Activated T-cell treated with anti-CD3 and anti-CD28 coated beads for 4 hours (primary cell): ENCODE measurements around the gene RNASEH1.
A peak's percentile ranks its signal among the peaks of the same experiment; 100 is the strongest.

Experiments used
- DNase-seq: peaks from one replicate; pipeline ENCODE4 v3.0.0-alpha.2; 2020

RNASEH1 gene

GRCh38 chr2:3558205-3559014 is at the start of gene RNASEH1:
Gene RNASEH1 (minus strand): TSS chr2:3558333. CDS start chr2:3558260, 73 bp downstream.
- peak; percentile 99 for DNase-seq

- no peak for DNase-seq
Measured at GRCh38 chr2:3606370-3607201, 48.5 kb upstream of the RNASEH1 start.

- no peak for DNase-seq
Measured at GRCh38 chr2:3606028-3606369, 47.9 kb upstream of the RNASEH1 start.

GRCh38 chr2:3604991-3605961 is 47.1 kb upstream of the RNASEH1 start:
- DNase-seq, result no peak

GRCh38 chr2:3604207-3604877 is 46.2 kb upstream of the RNASEH1 start:
- DNase-seq, result no peak

GRCh38 chr2:3603536-3604206 is 45.5 kb upstream of the RNASEH1 start:
- DNase-seq, result no peak

- no peak for DNase-seq
Measured at GRCh38 chr2:3602553-3603339, 44.6 kb upstream of the RNASEH1 start.

- no peak for DNase-seq
Measured at GRCh38 chr2:3601561-3602271, 43.6 kb upstream of the RNASEH1 start.

- no peak for DNase-seq
Measured at GRCh38 chr2:3600256-3600855, 42.2 kb upstream of the RNASEH1 start.

GRCh38 chr2:3598912-3599854 is 41.0 kb upstream of the RNASEH1 start:
- DNase-seq, result no peak

GRCh38 chr2:3598197-3598910 is 40.2 kb upstream of the RNASEH1 start:
- no peak for DNase-seq

GRCh38 chr2:3597567-3597966 is 39.4 kb upstream of the RNASEH1 start:
- no peak for DNase-seq

GRCh38 chr2:3596901-3597417 is 38.8 kb upstream of the RNASEH1 start:
- DNase-seq, result no peak

GRCh38 chr2:3595985-3596384 is 37.9 kb upstream of the RNASEH1 start:
- DNase-seq, result no peak

GRCh38 chr2:3595404-3595803 is 37.3 kb upstream of the RNASEH1 start:
- no peak for DNase-seq

- no peak for DNase-seq
Measured at GRCh38 chr2:3594493-3595281, 36.6 kb upstream of the RNASEH1 start, which contains the start of gene COLEC11. Gene COLEC11 (plus strand): TSS chr2:3595112. CDS start chr2:3604341, 9,229 bp downstream.

GRCh38 chr2:3589086-3589485 is 31.0 kb upstream of the RNASEH1 start:
- no peak for DNase-seq
